K562 (cell line): ENCODE data around the gene EXOG. TPM values are rescaled to one million over a fixed set of nuclear protein-coding genes. Genes with fewer than 3 reads are reported as not detected.

Experiments used
- ATAC-seq: fragments of 200-7000 bp; cut with Tn5 transposase; 3 replicates; pipeline ENCODE4 v1.9.1; 2020; ENCODE audit warnings: moderate library complexity
- BruUV-seq: library from RNA; stranded (reverse); fragments of 400-500 nt; replicated peaks from 2 replicates; lab custom pipeline; 2021; lab: Mats Ljungman, UMichigan
- CTCF ChIA-PET: fragments of 300-600 bp; formaldehyde crosslinking; extraction: SDS; loops from one replicate; lab custom pipeline; 2021; ENCODE audit warnings: low intra/inter-chr PET ratio; lab: Yijun Ruan, JAX
- POLR2A ChIA-PET: fragments of 300-600, 350-650 bp; sonication (Branson Sonifier 250); formaldehyde crosslinking; extraction: SDS; loops from one replicate; lab custom pipeline; 2021; ENCODE audit warnings: antibody characterized with exemption, inconsistent platforms; lab: Yijun Ruan, JAX
- DNase-seq, 4 experiments: peaks; one replicate each; pipeline versions ENCODE4 v3.0.0 to v3.0.0-alpha.2; 2011 to 2018; ENCODE audit warnings: low spot score in 3 of 4, mixed read lengths in 3 of 4; ENCODE audit errors: extremely low read depth in 1 of 4
- FAIRE-seq: peaks from 2 replicates; lab custom pipeline; 2011; peaks lifted over from hg19 to GRCh38; lab: Jason Lieb, UNC
- H2AFZ ChIP-seq: 2 replicates; pipeline ENCODE4 v1.6.0; 2011; ENCODE audit warnings: low read depth, low read length, control low read depth, inconsistent platforms
- H3K27ac ChIP-seq: fragments of 200-600 bp; 3 replicates; pipeline ENCODE4 v1.8.0; 2011; ENCODE audit warnings: low read depth, mild to moderate bottlenecking, control low read depth, inconsistent platforms, low read length, moderate library complexity, mixed read lengths; ENCODE audit errors: extremely low read depth
- H3K27me3 ChIP-seq, 2 experiments: fragments of 300-600 bp in 1 of 2; 2 replicates in 1 of 2; 3 replicates in 1 of 2; pipeline versions ENCODE4 v1.6.0 to v1.8.0; 2011; ENCODE audit warnings: inconsistent platforms in 2 of 2, low read length in 2 of 2, mild to moderate bottlenecking in 1 of 2, mixed read lengths in 1 of 2, moderate library complexity in 1 of 2; ENCODE audit not compliant: control insufficient read depth in 2 of 2, insufficient read depth in 2 of 2
- H3K36me3 ChIP-seq: fragments of 300-600 bp; 3 replicates; pipeline ENCODE4 v1.8.0; 2011; ENCODE audit warnings: mild to moderate bottlenecking, low read length, inconsistent platforms; ENCODE audit not compliant: control insufficient read depth, insufficient read depth
- H3K4me1 ChIP-seq, 2 experiments: fragments of 200-600 bp in 1 of 2; replicated peaks in 1 of 2; 2 replicates in 1 of 2; 3 replicates in 1 of 2; pipeline versions ENCODE4 v1.5.1 to v1.8.0; 2011; ENCODE audit warnings: inconsistent platforms in 2 of 2, low read length in 2 of 2, mild to moderate bottlenecking in 1 of 2, mixed read lengths in 1 of 2, moderate library complexity in 1 of 2; ENCODE audit not compliant: control insufficient read depth in 2 of 2, insufficient read depth in 2 of 2
- H3K4me2 ChIP-seq: 2 replicates; pipeline ENCODE4 v1.6.1; 2011; ENCODE audit warnings: low read length, control low read depth, inconsistent platforms, mixed read lengths; ENCODE audit not compliant: insufficient read depth
- H3K4me3 ChIP-seq: fragments of 200-600 bp; sonication (generic), shearing (Covaris generic); 2 replicates; pipeline ENCODE4 v1.5.1; 2016; ENCODE audit warnings: control low read depth, inconsistent platforms
- H3K79me2 ChIP-seq: fragments of 200-600 bp; 3 replicates; pipeline ENCODE4 v1.8.0; 2011; ENCODE audit warnings: low read length, inconsistent platforms; ENCODE audit not compliant: control insufficient read depth, insufficient read depth
- H3K9ac ChIP-seq, 2 experiments: 2 replicates each; pipeline versions ENCODE4 v1.6.0 to v1.6.1; 2011; ENCODE audit warnings: low read depth in 2 of 2, low read length in 2 of 2, control low read depth in 1 of 2, inconsistent platforms in 1 of 2, mild to moderate bottlenecking in 1 of 2, mixed read lengths in 1 of 2; ENCODE audit not compliant: insufficient read depth in 1 of 2
- H3K9me1 ChIP-seq: one replicate; pipeline ENCODE4 v1.6.0; 2011; ENCODE audit warnings: inconsistent platforms, mild to moderate bottlenecking, low read length, moderate library complexity; ENCODE audit not compliant: control insufficient read depth, insufficient read depth
- H3K9me3 ChIP-seq: replicated peaks from 2 replicates; pipeline ENCODE4 v1.5.1; 2011; ENCODE audit warnings: low read depth, low read length, inconsistent platforms; ENCODE audit not compliant: control insufficient read depth, insufficient read depth
- H4K20me1 ChIP-seq: replicated peaks from 2 replicates; pipeline ENCODE4 v1.6.1; 2011; ENCODE audit warnings: low read length, inconsistent platforms, mixed read lengths; ENCODE audit not compliant: control insufficient read depth, insufficient read depth
- MTA2 ChIP-seq: fragments of 450-650 bp; IDR thresholded peaks from 2 replicates; pipeline ENCODE4 v1.6.1; 2016; ENCODE audit warnings: low read depth
- NFRKB ChIP-seq: fragments of 450-650 bp; IDR thresholded peaks from 2 replicates; pipeline ENCODE4 v1.6.1; 2016; ENCODE audit warnings: low read depth
- NR2C1 ChIP-seq, 2 experiments: fragments of 450-650 bp; IDR thresholded peaks; 2 replicates each; pipeline ENCODE4 v1.6.1; 2017; ENCODE audit warnings: mild to moderate bottlenecking in 2 of 2, antibody characterized with exemption in 1 of 2, inconsistent platforms in 1 of 2, missing compliant biosample characterization in 1 of 2, missing genetic modification characterization in 1 of 2
- ZNF717 ChIP-seq: fragments of 250-450 bp; sonication (Bioruptor Pico); IDR thresholded peaks from 2 replicates; pipeline ENCODE4 v1.5.0; 2021
- WGBS: fragments of 100-300 bp; shearing (Covaris generic); methylation state at CpG from one replicate; pipeline ENCODE4 v1.1.6; 2016; ENCODE audit warnings: low coverage, mixed read lengths; ENCODE audit not compliant: insufficient coverage; ENCODE audit errors: missing lambda C conversion rate; 5-methylcytosine and 5-hydroxymethylcytosine counted together
- in situ Hi-C: fragments of 300-500 bp; cut with MboI; formaldehyde crosslinking; loops from 4 replicates; pipeline ENCODE4 v1.15.0; 2018; ENCODE audit warnings: inconsistent platforms, mixed read lengths
- intact Hi-C: fragments of 100-400 bp; cut with micrococcal nuclease; formaldehyde crosslinking; loops from 2 replicates; pipeline ENCODE4 v1.14.2; 2022
- polyA plus RNA-seq, 8 experiments: library from polyadenylated mRNA; depleted of rRNA in 4 of 8; stranded (reverse) in 5 of 8; unstranded in 3 of 8; fragments of >200 nt; fragmentation: Nextera tagmentation in 2 of 8; fragmentation: Illumina TruSeq in 1 of 8; extraction: Ambion mirVana in 2 of 8; extraction: Trizol in 1 of 8; gene quantifications; 2 replicates each; pipeline versions ENCODE4 v1.2.1 to v1.2.3, GENCODE V29; 2011 to 2014; ENCODE audit warnings: inconsistent platforms in 1 of 8, missing spikeins in 1 of 8
- total RNA-seq, 7 experiments: library from RNA; depleted of rRNA in 6 of 7; stranded (reverse); fragments of >200 nt in 6 of 7; fragmentation: Illumina TruSeq in 2 of 7; extraction: Trizol in 2 of 7; gene quantifications; 2 replicates each; pipeline versions ENCODE4 v1.2.1 to v1.2.3, GENCODE V29; 2011 to 2021; ENCODE audit warnings: low replicate concordance in 1 of 7
- TF ChIP-seq, protein P1 (sequence below): sonication (generic); formaldehyde crosslinking; IDR thresholded peaks from 2 replicates; pipeline ENCODE4 v1.8.0; 2022; ENCODE audit warnings: mild to moderate bottlenecking, missing genetic modification reagents

Gene EXOG
- total and polyA plus RNA-seq, 9 of the 15 experiments (the other 6 are each of a cell fraction or from before 2014, with no cell fraction given), result 10.8 to 21.7 (median 14.8) TPM

GRCh38 chr3:38565339-38566214 lies 69.4 kb downstream of the EXOG start:
- FAIRE-seq (no peak), DNase-seq (no peak), ATAC-seq (peak; percentile 23; the same call in 2 of the 3 replicates)
- no peak overlapping the region for H3K4me3 ChIP-seq
- no peaks in the 10 kb centered on the region for H3K9me3 ChIP-seq
- H3K4me1 ChIP-seq, result no peaks in the 10 kb centered on the region
- POLR2A ChIA-PET, result interaction anchor here (0.6 to 1.4 kb wide), 5 partner anchors 27 to 459 kb away, joined by 3 read pairs; no protein-coding TSS in a partner anchor
- H3K79me2 ChIP-seq, result no peaks in the 10 kb centered on the region
- no peaks in the 10 kb centered on the region for H3K9me1 ChIP-seq
- no peak overlapping the region for H3K9ac ChIP-seq
- no peak overlapping the region for H3K4me2 ChIP-seq
- BruUV-seq, result no TSS peak
- intact Hi-C loops, result no loop called here
- CTCF ChIA-PET, result no interaction called here
- H3K27ac ChIP-seq, result no peak overlapping the region
- H4K20me1 ChIP-seq, result no peaks in the 10 kb centered on the region
- TF ChIP-seq, protein P1, sequence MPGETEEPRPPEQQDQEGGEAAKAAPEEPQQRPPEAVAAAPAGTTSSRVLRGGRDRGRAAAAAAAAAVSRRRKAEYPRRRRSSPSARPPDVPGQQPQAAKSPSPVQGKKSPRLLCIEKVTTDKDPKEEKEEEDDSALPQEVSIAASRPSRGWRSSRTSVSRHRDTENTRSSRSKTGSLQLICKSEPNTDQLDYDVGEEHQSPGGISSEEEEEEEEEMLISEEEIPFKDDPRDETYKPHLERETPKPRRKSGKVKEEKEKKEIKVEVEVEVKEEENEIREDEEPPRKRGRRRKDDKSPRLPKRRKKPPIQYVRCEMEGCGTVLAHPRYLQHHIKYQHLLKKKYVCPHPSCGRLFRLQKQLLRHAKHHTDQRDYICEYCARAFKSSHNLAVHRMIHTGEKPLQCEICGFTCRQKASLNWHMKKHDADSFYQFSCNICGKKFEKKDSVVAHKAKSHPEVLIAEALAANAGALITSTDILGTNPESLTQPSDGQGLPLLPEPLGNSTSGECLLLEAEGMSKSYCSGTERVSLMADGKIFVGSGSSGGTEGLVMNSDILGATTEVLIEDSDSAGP (CRISPR knock-in tag), result no peak
- TF ChIP-seq ZNF717, result no peak
- no peak for TF ChIP-seq MTA2
- TF ChIP-seq NR2C1 (IDR thresholded peaks at IDR 0.05), result no peak
- TF ChIP-seq NR2C1 (tag; IDR thresholded peaks at IDR 0.05), result no peak
- no peak for TF ChIP-seq NFRKB
- 5% methylated on average over 13 of the region's 13 CpGs for WGBS
- no peak overlapping the region for H2AFZ ChIP-seq
- H3K27me3 ChIP-seq, result peaks cover 9 to 48% of the 10 kb centered on the region in 2 experiments; a peak in 4 of 5 replicates
- no peaks in the 10 kb centered on the region for H3K36me3 ChIP-seq
- in situ Hi-C loops, result no loop called here
